Hematopoietic multipotent progenitor cell treated with erythropoietin and hydrocortisone succinate and interleukin-3 and kit ligand, for 8 days (in vitro differentiated cells): ENCODE measurements around the gene MTMR3.
"Not testable (repeated sequence)": the region's sequence is repeated elsewhere in the genome, so short reads cannot be mapped to it uniquely, and the experiment has no call there.

Source experiments
- DNase-seq: peaks from one replicate; pipeline ENCODE4 v3.0.0-alpha.2; 2015

MTMR3 gene

DNA sequence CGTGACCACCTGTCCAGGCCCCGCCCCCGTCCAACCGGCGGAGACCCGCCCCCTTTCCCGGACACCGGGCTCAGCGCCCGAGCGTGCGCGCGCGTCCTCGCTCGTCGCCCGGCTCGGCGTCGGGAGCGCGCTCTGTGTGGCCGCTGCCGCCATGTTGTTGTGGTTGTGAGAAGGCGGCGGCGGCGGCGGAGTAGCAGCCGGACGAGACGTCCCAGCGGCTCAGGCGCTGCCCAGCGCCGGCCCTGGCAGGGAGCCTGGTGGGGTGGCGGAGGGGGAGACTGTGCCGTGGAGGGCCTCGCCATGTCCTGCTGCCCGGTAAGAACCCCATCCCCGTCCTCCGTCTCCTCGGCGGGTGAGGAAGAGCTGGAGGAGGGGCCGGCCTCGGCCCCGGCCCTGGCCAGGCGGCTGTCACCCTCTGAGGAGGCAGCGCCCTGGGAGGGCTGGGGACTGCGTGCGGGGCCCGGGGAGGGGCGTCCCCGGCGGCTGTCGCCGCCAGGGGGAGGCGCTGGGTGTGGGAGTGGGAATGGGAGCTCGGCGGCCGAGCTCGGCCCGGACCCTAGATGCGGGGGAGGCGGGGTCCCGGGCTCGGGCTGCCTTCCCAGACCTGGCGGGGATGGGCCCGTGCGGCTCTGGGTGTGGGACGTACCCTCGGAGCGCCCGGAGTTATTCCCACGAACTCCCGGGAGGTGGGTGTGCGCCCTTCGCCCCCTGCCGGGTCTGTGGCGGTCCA, at the start of gene MTMR3:
Gene MTMR3 (plus strand): TSS at position 130 of the 730 bp plus-strand sequence. CDS start 87,886 bp downstream, outside the sequence.
- DNase-seq = peak; percentile 88

DNA sequence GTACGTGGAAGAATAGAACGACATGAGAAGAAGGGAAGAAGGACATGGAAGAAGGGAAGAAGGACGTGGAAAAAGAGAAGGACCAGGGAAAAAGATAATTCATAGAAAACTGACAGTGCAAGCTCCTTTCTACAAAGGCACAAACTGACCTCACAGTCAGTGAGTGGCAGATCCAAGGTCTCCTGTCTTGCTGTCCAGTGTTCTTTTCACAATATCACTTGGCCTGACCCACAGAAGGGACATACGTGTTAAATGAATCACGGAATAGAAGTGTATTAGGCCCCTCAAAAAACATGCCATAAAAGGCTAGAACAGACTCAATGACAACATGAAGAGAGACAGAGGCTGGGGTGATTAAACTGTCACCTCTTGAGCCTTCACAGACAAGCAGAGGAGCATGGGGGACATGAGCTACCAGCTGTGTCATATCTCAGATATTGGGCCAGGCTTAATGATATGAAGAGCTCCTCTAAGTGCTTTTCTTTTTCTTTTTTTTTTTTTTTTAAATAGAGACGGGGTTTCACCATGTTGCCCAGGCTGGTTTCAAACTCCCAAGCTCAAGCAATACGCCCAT, 49.5 kb upstream of the MTMR3 start:
- DNase-seq = peak; percentile 15

DNA sequence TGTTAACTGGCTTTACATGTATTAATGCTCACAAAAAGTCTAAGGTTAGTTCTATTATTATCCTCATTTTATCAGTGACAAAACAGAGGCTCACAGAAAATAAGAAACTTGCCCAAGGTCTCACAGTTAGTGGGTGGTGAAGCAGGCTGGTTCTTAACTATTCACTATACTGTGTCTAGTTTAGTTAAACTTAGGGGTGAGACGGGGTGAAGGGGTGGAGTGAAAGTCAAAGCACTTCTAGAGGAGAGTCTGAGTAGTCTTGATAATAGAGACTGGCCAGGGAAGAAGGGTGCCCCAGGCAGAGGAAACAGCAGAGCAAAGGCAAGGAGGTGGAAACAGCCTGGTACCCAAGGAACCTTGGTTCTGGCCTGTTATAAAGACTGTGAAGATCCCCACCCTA, 48.9 kb upstream of the MTMR3 start:
- DNase-seq = peak; percentile 86

DNA sequence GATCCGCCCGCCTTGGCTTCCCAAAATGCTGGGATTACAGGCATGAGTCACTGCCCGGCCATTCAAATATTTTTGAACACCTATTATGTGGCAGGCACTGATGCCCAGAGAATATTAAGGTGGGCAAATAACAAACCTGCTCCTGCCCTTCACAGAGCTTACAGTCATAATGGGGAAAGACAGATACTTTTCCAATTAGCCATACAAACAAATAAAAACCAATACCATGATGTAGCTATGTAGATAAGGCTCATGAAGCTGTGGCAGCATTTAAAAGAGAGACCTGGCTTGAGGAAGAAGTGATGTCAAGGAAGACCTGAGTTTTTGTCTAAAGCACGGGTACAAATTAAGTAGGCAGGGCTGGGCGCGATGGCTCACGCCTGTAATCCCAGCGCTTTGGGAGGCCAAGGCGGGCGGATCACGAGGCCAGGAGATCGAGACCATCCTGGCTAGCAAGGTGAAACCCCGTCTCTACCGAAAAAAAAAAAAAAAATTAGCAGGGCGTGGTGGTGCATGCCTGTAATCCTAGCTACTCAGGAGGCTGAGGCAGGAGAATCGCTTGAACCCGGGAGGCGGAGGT, 46.1 kb upstream of the MTMR3 start:
- DNase-seq = not testable (repeated sequence)

DNA sequence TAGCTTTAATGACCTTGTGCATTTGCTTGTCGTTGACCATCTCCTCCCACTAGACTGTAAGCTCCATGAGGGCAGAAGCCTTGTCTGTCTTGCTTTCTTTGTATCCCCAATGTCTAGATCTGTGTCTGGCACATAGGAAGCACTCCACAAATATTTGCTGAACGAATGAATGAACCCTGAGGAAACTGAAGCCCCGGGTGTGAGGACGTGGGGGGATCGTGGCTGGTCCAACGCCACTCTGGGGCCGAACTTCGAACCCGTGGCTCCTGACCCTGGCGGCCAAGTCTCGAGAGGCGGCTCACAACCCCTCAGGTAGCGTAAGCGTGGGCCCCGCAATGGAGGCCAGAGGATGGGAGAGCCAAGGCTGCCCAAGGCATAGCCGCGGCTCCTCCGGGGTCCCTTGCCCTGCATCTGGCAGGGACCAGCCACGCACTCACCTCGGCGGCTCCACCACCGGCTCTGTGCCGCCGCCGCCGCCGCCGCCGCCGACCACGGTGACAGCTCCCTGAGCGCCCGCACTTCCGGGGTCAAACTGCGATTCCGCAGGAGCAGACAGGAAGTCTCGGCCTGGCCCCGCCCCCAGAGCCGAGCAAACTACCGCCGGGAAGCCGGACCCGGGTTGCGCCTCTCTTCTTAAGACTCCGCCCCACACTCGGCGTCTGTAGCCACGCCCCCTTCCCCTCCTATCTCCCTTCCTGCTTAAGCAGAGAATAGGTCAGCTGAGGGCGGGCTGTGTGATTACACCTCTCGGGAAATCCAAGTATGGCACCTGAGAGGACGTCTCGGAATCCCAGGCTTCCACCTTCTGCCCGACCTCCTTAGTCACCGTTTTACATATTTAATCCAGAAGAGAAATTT, 45.0 kb upstream of the MTMR3 start, which contains the start of gene ASCC2:
Gene ASCC2 (minus strand): TSS at position 534 of the 858 bp plus-strand sequence. CDS start 5,949 bp downstream, outside the sequence.
- peak; percentile 98 for DNase-seq

DNA sequence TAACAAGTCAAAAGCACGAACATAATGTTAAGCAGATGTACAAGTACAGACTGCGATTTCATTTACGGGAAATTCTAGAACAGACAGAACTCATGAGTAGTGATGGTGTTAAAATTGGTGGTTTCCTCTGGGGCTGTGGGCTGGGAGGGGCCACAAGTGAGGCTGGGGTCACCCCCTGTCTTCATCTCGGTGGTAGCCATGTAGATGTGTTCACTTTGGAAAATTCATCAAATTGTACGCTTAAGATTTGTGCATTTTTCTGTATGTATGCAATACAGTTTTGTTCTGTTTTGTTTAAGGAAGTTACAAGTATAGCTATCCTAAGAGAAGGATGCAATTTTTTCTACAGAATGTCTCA, 44.4 kb upstream of the MTMR3 start:
- DNase-seq = no peak

DNA sequence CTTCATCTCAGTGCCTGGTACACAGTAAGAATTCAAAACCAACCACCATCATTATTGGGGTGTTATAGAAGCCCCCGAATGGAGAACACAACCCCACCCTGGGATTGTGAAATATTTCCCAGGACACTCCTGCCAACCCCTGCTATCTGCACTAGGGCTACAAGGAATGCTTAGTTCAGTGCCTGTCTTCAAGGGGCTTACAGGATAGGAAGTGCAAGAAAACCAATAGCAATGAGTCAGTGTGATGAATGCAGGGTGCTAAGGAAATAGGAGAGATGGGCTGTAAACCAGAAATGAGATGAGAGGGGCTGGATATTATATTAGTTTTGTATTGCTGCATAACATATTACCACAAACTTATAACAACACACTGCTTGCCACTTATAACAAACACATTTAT, 43.9 kb upstream of the MTMR3 start:
- no peak for DNase-seq

DNA sequence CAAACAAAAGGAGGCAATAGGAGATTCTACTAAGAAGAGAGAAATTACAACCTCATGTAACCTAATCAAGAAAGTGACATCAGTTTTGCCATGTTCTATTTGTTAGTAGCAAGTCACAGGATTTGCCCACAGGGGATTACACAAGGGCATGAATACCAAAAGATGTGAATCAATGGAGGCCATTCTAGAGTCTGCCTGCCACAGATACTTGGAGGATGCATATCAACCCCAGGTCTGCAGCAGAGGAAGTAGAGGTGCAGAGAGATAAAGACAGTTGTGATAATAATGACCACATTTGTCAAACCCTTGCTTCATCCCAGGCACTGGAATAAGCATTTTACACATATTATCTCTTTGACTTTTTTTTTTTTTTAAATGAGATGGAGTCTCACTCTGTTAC, 42.5 kb upstream of the MTMR3 start:
- peak; percentile 95 for DNase-seq

DNA sequence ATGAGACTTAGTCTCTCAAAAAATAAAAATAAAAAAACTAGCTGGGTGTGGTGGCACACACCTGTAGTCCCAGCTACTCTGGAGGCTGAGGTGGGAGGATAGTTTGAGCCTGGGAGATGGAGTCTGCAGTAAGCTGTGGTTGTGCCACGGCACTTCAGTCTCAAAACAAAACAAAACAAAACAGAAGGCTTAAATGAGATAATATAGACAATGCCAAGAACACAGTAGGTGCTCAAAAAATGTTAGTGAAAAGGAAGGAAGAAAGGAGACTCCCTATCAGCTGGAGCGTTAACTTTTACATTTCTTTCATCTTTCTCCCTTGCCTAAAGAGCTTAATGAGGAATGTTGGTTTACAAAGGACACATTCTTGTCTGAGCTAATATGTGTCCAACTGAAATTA, 40.8 kb upstream of the MTMR3 start:
- no peak for DNase-seq

DNA sequence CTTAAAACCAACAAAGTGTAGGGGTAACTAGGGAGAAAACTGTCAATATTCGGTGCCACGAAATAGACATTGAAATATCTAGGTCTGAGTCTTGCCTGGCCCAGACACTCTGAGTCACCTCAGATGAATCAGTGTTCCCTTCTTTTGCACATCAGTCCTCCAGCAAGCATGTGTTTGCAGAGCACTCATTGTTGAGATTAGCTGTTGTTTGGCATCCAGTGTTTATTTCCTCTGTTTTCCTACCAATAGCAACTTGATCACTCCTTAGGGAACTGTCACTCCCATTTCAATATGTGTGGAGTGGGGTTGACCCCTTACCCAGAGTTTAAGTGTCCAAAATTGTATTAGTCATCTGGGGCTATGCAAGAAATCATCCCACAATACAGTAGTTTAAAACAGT, 40.2 kb upstream of the MTMR3 start:
- no peak for DNase-seq

DNA sequence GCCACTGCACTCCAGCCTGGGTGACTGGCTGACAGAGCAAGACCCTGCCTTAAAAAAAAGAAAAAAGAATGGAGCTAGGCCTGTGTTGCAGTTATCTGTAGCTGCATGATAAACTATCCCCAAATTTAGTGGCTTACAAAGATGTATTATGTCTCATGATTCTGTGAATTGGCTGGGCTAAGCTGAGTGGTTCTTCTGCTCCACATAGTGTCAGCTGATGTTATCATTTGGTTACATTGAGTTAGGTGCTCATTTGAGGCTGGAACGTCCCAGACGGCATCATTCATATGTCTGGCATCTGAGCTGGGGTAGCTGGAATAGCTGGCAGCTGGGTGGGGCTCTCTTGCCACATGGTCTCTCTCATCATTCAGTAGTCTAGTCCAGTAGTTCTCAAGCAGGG, 36.7 kb upstream of the MTMR3 start:
- no peak for DNase-seq

DNA sequence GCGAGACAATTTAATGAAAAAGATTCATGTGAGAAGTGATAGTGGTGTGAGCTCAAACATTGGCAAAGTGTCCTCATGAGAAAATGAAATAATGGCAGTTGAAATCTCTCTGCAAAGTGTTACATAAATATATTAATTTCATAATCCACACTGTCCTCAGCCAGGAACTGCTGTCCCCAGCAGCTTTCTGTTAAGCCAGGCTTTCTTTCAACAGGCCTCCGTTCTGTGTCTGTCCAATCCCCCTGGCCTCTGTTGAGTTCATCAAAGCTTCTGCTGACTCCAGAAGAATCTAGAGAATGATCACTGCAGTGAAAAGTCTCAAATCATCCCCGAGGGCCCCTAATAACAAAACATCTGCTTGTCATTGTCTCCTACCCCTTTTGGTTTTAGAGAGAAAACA, 34.9 kb upstream of the MTMR3 start:
- DNase-seq = no peak

DNA sequence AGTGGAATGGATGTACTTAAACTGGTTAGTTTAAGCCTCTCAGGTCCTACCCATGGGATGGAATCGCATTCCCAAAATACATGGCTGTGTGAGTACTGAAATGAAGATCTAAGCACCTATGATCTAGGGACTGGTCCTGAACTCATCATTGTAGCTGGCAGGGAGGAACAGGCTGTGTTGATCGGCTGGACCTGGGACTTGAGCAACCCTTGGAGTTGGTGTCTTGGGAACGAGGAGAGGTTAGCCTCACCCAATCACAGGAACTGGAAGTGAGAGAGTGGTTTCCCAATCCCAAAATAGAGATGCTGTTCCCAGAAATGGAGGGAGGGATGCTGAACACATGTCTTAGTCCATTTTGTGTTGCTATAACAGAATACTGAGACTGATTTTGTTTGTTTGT, 28.5 kb upstream of the MTMR3 start:
- DNase-seq = no peak

DNA sequence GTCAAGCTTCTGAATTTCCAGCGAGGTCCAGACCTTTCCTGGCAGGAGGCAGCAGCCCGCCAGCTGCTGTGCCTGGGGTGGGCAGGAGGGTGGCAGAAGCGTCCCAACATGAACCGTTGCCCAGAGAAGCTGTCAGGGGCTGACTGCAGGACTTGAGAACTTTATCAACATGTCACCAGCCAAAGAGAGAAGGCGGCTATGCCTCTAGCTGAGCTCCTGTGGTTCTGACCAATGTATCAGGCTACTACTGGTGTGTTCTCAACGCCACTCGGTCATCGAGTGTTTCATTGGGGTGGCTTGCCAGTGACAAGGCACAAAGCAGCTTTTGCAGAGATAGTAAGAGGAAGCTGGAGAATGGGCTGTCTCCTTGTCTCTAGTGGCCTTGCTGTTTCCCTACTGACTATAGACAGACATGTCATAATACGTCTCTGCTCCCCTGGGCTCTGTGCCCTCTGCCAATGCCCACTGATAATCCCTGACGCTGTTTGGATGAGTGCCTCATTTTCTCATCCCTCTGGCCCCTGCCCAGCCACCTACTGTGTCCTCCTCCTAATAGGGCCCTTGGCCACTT, 27.3 kb upstream of the MTMR3 start:
- peak; percentile 47 for DNase-seq

DNA sequence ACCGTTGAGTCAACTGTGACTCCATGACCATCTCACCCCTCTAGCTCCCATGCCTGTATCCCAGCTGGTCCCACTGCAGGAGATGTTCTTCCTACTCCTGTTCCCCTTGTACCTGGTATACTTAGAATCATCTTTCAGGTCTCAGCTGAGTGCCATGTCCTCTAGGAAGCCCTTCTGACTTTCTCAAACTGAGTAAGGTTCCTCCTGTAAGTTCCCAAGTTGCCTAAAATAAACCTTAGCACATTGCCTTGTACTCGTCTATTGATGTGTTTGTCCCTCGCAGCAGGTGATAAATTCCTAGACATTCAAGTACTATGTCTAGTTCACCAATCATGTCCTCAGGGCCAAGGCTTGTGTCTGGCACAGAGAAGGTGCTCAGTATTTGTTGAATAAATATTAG, 26.5 kb upstream of the MTMR3 start:
- no peak for DNase-seq

DNA sequence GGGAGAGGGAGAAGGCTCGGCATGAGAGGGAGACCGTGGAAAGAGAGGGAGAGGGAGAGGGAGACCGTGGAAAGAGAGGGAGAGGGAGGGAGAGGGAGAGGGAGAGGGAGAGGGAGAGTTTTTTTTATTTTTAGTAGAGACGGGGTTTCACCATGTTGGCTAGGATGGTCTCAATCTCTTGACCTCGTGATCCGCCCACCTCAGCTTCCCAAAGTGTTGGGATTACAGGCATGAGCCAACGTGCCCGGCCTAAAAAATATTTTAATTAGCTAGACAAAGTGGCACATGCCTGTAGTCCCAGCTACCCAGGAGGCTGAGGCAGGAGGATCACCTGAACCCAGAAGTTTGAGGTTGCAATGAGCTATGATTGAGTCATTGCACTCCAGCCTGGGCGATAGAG, 23.9 kb upstream of the MTMR3 start:
- DNase-seq = not testable (repeated sequence)

DNA sequence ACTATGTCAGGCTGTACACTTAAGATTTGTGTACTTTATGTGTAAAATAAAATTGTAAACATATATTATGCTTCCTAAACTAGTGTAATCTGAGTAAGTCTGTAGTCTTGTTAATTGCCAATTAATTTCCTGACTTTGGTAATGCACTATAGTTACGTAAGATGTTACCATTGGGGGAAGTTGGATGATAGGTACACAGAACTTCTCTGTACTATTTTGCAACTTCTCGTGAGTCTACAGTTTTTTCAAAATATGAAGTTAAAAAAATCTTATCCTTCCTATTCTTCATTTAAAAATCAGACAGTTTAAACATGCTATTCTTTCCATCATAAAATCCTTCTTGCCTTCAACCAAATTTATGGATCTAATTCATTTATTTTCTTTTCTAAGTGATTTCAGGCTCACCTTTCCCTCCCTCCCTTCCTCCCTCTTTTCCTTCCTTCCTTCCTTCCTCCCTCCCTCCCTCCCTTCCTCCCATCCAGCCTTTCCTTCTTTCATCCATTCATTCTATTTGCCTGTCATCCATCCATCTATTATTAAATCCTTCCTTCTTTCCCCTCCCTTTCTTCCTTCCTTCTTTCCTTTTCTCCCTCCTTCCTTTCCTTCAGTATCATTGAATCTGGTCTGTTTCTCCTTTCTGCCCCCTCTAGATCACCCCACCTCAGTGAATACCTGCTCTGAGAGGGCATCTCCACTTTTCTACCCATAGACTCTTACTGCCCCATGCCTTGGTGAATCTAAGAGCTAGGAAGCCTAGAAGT, 22.8 kb upstream of the MTMR3 start:
- DNase-seq = no peak

DNA sequence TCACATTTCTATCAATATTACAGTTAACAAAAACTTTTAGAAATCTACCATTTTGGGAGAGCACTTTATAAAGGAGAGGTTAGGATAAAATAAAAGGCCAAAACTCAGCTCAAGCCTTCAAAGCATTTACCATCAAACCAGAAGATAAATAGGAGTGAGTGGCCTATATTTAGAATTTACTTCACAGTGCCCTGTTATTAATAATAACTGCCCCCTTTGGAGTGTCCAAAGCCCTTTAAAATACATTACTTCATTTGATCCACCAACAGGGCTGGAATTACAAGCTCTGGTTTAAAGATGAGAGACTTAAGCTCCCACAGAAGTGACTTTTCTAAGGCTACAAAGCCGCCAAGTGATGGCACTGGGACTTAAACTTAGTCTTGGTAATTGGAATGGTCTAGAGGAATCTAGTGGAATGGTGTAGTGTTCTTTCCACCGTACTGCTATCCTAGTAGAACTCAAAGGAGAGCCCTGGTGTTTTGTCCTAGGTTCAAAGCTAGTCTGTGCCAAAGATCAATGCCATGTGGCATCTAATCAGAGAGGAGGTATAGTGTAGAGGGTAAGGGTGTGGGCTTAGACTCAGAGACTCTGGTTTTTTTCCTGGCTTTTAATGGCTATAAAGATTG, 21.2 kb upstream of the MTMR3 start:
- DNase-seq = no peak

DNA sequence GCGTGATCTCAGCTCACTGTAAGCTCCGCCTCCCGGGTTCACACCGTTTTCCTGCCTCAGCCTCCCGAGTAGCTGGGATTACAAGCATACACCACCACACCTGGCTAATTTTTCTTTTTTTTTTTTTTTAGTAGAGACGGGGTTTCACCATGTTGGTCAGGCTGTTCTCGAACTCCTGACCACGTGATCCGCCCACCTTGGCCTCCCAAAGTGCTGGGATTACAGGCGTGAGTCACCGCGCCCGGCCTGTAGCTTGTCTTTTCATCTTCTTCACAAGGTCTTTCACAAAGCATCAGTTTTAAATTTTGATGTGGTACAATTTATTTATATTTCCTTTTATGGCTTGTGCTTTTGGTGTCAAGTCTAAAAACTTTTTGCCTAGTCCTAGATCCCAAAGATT, 17.4 kb upstream of the MTMR3 start:
- DNase-seq = not testable (repeated sequence)

DNA sequence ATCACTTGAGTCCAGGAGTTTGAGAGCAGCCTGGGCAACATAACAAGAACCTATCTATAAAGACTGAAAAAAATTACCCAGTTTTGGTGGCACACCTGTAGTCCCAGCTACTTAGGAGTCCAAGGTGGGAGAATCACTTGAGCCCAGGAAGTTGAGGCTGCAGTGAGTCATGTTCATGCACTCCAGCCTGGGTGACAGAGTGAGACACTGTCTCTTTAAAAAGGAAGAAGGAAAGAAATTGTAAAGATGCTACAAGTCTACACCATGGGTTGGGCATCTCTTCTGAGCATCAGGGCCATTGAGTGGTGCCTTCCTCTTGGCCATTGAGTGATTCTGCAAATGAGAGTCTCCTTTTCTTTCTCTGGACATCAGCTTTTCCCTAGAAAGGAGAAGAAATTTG, 15.7 kb upstream of the MTMR3 start:
- DNase-seq = no peak

DNA sequence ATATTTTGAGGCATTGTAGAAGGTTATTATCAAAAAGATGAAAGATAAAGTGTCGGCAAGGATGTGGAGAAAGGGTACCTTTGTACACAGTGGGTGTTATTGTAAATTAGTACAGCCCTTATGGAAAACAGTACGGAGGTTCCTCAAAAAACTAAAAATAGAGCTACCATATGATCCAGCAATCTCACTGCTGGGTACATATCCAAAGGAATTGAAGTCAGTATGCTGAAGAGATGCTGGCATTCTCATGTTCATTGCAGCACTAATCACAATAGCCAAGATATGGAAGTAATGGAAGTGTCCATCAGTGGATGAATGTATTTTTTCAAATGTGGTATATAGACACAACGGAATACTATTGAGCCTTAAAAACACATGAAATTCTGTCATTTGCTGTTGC, 15.1 kb upstream of the MTMR3 start:
- DNase-seq = no peak

DNA sequence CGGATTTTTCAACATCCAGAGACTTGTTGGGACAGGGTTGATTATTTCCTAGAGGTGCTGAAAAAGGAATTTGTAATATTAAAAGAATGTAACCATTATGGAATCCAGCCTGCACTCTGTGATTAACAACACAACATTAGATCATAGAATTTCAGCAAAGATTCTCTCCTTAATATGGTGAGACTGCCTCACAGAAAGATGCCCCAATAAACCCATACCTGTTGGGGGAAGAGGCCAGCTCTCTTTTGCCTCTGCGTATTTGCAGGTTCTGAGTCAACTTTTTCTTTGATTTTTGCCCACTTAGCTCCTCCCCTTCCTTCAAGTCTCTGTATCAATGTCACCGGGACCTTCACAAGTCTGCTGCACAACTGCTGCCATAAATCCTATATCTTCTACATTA, 12.4 kb upstream of the MTMR3 start:
- DNase-seq = no peak
